Lower lobe of right lung (tissue), 2 donors: ENCODE data around the gene SIGLEC7. TPM values are rescaled to one million over a fixed set of nuclear protein-coding genes. Genes with fewer than 3 reads are reported as not detected.
A peak's percentile ranks its signal among the peaks of the same experiment; 100 is the strongest.

Experiments used
- ATAC-seq, 2 donors: fragments of 200-7000 bp; cut with Tn5 transposase; one replicate each; pipeline ENCODE4 v1.9.1; 2020 to 2022; ENCODE audit warnings: mild to moderate bottlenecking in 2 of 2, moderate library complexity in 2 of 2
- DNase-seq: peaks from one replicate; pipeline ENCODE4 v3.0.0-alpha.2; 2020
- H3K27ac ChIP-seq: fragments of 200-600 bp; one replicate; pipeline ENCODE4 v1.8.0; 2022
- H3K27me3 ChIP-seq: fragments of 200-600 bp; one replicate; pipeline ENCODE4 v1.8.0; 2022; ENCODE audit warnings: low read depth
- H3K36me3 ChIP-seq: fragments of 200-600 bp; one replicate; pipeline ENCODE4 v1.8.0; 2022; ENCODE audit warnings: mild to moderate bottlenecking
- H3K4me1 ChIP-seq: fragments of 200-600 bp; one replicate; pipeline ENCODE4 v1.8.0; 2022
- H3K4me3 ChIP-seq: fragments of 200-600 bp; one replicate; pipeline ENCODE4 v1.8.0; 2022; ENCODE audit warnings: mild to moderate bottlenecking
- H3K9me3 ChIP-seq: fragments of 200-600 bp; one replicate; pipeline ENCODE4 v1.8.0; 2022
- CTCF ChIP-seq: fragments of 200-600 bp; IDR thresholded peaks from one replicate; pipeline ENCODE4 v1.8.0; 2022; ENCODE audit warnings: antibody characterized with exemption, mild to moderate bottlenecking
- intact Hi-C: fragments of 100-400 bp; cut with DNase I; formaldehyde crosslinking; loops from one replicate; pipeline ENCODE4 v1.11.0; 2022
- total RNA-seq: library from RNA; stranded (reverse); fragmentation: NEBNext Ultra II Directional; extraction: Animal tissue kit (Norgen Biotek cat#: 25700); gene quantifications from one replicate; pipeline ENCODE4 v1.2.1, GENCODE V29; 2021
- donor health status: DM: no; HTN: yes; CAD: no; lungs with severe emphysema.

SIGLEC7 gene
- total RNA-seq, 1 donor from 2014 or later = 10.0 TPM

DNA sequence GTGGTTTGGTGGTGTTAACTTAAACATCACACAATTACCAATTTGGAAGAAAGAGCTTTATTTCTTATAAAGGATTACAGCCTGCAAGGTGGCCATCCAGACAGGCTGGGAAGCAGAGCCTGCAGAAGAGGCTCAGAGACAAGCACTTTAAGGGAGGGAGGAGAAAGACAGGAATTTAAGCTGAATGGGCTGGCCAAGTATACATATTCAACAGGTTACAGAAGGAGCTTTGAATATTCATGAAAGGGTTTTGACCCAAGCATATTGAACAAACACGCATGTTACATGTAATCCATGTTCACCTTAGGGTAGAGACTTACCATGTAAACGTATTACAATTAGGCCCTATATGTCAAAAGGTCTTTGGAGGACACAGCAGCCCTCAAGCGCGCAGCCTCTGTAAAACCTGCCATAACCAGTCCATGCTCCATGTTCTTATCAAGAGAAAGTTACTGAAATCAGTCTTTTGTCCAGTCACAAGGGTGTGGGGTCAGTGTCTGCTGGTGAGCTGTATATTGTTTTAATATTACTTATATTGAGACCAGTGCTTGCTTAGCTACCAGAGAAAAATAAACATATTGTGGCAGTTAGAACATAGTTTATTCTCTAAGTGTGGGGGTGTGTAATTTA lies 19.9 kb downstream of the SIGLEC7 start:
- H3K4me3 ChIP-seq = no peak overlapping the region
- H3K4me1 ChIP-seq = no peaks in the 10 kb centered on the region
- intact Hi-C loops = no loop called here
- DNase-seq = no peak
- no peak for TF ChIP-seq CTCF
- no peak for ATAC-seq
- no peak overlapping the region for H3K27ac ChIP-seq
- no peaks in the 10 kb centered on the region for H3K9me3 ChIP-seq
- no peaks in the 10 kb centered on the region for H3K27me3 ChIP-seq
- no peaks in the 10 kb centered on the region for H3K36me3 ChIP-seq

DNA sequence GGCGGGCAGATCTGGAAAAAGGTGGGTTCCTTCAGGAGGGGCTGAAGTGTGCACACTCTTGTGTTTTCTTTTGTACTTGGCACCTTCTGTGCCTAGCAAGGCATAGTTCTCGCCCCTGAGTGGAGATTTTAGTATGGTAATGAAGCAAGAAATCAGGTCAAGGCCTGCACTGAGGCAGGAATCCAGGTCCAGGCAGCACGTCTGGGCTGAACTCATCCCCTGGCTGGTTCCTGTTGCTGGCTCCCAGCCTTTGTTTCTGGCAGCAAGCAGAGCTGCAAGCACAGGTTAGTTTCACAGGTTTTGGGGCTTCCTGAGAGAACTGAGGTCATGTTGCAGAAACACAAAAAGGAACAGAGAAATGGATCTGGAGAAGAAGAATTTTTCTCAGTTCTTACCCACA lies 21.2 kb downstream of the SIGLEC7 start:
- Histone ChIP-seq H3K27me3 (no peaks in the 10 kb centered on the region), H3K4me3 (no peak overlapping the region), H3K9me3 (no peaks in the 10 kb centered on the region), H3K27ac (no peak overlapping the region), H3K4me1 (peaks cover 4% of the 10 kb centered on the region), H3K36me3 (no peaks in the 10 kb centered on the region)
- intact Hi-C loops = no loop called here
- no peak for DNase-seq
- no peak for TF ChIP-seq CTCF
- no peak for ATAC-seq

- ATAC-seq (no peak), DNase-seq (no peak)
- no peak overlapping the region for H3K27ac ChIP-seq
- H3K9me3 ChIP-seq = no peaks in the 10 kb centered on the region
- intact Hi-C loops = no loop called here
- TF ChIP-seq CTCF = no peak
- H3K27me3 ChIP-seq = no peaks in the 10 kb centered on the region
- H3K36me3 ChIP-seq = no peaks in the 10 kb centered on the region
- no peak overlapping the region for H3K4me3 ChIP-seq
- peaks cover 4% of the 10 kb centered on the region for H3K4me1 ChIP-seq
Observed at GRCh38 chr19:51164215-51164614, 22.1 kb downstream of the SIGLEC7 start.

DNA sequence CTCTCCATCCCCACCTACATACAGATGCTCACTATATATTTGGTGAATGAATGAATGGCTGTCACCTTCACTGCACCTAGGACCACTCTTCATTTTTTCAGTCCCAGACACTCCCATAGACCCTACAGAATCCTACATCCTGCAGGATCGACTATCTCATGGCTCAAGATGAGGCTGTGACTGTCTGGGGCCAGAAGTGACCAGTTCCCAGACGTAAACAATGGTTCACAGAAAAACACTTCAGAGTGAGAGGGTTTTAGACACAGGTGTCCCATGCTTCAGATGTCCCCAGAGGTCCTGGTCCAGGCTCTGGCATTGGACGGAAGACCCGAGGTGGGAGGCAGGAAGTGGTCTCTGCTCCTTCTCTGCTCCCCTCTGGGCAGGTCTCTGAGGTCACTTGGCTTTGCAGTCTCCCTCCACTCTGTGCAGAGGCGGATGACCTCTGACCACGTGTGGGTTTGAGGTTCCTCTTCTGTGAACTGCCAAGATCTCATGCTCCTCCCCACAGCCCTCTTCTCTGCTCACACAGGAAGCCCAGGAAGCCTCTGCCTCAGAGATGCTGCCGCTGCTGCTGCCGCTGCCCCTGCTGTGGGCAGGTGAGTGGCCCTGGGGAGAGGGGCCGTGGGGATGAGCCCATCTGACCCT lies 24.9 kb downstream of the SIGLEC7 start:
- H3K36me3 ChIP-seq = no peaks in the 10 kb centered on the region
- H3K9me3 ChIP-seq = no peaks in the 10 kb centered on the region
- H3K4me1 ChIP-seq = peaks cover 4% of the 10 kb centered on the region
- H3K27me3 ChIP-seq = no peaks in the 10 kb centered on the region
- intact Hi-C loops = no loop called here
- DNase-seq = peak; percentile 66
- no peak for TF ChIP-seq CTCF
- no peak overlapping the region for H3K27ac ChIP-seq
- peak; percentile 83 to 89 for ATAC-seq
- no peak overlapping the region for H3K4me3 ChIP-seq

- intact Hi-C loops = no loop called here
- H3K4me3 ChIP-seq = no peak overlapping the region
- no peak overlapping the region for H3K27ac ChIP-seq
- ATAC-seq (peak in 1 of 2 donors; percentile 9), DNase-seq (no peak)
- H3K36me3 ChIP-seq = no peaks in the 10 kb centered on the region
- no peak for TF ChIP-seq CTCF
- H3K27me3 ChIP-seq = peaks cover 7% of the 10 kb centered on the region
- H3K4me1 ChIP-seq = peaks cover 4% of the 10 kb centered on the region
- no peaks in the 10 kb centered on the region for H3K9me3 ChIP-seq
Observed at GRCh38 chr19:51168564-51169282, 26.6 kb downstream of the SIGLEC7 start.
